GM23338 (cell line): ENCODE measurements around the gene CFAP299. TPM values are rescaled to one million over a fixed set of nuclear protein-coding genes. Genes with fewer than 3 reads are reported as not detected.
A peak's percentile ranks its signal among the peaks of the same experiment; 100 is the strongest.

ENCODE experiments used
- ATAC-seq: fragments of 200-7000 bp; cut with Tn5 transposase; 3 replicates; pipeline ENCODE4 v1.9.1; 2020
- DNase-seq: peaks from one replicate; pipeline ENCODE4 v3.0.0-alpha.2; 2015; ENCODE audit warnings: low spot score
- H2AFZ ChIP-seq: fragments of 200-600 bp; sonication (generic); 2 replicates; pipeline ENCODE4 v1.8.0; 2016; ENCODE audit warnings: antibody characterized with exemption, mild to moderate bottlenecking, moderate library complexity
- H3F3A ChIP-seq: fragments of 200-600 bp; sonication (generic); replicated peaks from 2 replicates; pipeline ENCODE4 v1.8.0; 2017; ENCODE audit warnings: antibody characterized with exemption, mixed run types, low read depth
- H3K27ac ChIP-seq: fragments of 200-600 bp; sonication (generic); 2 replicates; pipeline ENCODE4 v1.6.1; 2016; ENCODE audit warnings: low read depth
- H3K27me3 ChIP-seq: fragments of 200-600 bp; sonication (generic); 2 replicates; pipeline ENCODE4 v1.8.0; 2016; ENCODE audit warnings: mild to moderate bottlenecking, mixed run types, moderate library complexity; ENCODE audit not compliant: insufficient read depth
- H3K36me3 ChIP-seq: fragments of 200-600 bp; sonication (generic); 2 replicates; pipeline ENCODE4 v1.8.0; 2016; ENCODE audit warnings: mild to moderate bottlenecking; ENCODE audit not compliant: insufficient read depth
- H3K4me1 ChIP-seq: fragments of 200-600 bp; sonication (generic); 2 replicates; pipeline ENCODE4 v1.8.0; 2016; ENCODE audit warnings: mild to moderate bottlenecking, moderate library complexity; ENCODE audit not compliant: insufficient read depth
- H3K4me2 ChIP-seq: fragments of 200-600 bp; sonication (generic); 2 replicates; pipeline ENCODE4 v1.7.1; 2017; ENCODE audit warnings: mixed run types
- H3K4me3 ChIP-seq: fragments of 200-600 bp; sonication (generic); 2 replicates; pipeline ENCODE4 v1.6.1; 2016; ENCODE audit warnings: mixed run types
- H3K79me2 ChIP-seq: fragments of 200-600 bp; sonication (generic); replicated peaks from 2 replicates; pipeline ENCODE4 v1.8.0; 2017; ENCODE audit warnings: mild to moderate bottlenecking; ENCODE audit not compliant: insufficient read depth
- H3K9me2 ChIP-seq: fragments of 200-600 bp; sonication (generic); 2 replicates; pipeline ENCODE4 v1.8.0; 2017; ENCODE audit not compliant: insufficient read depth
- H4K20me1 ChIP-seq: fragments of 200-600 bp; sonication (generic); replicated peaks from 2 replicates; pipeline ENCODE4 v1.8.0; 2017; ENCODE audit warnings: mild to moderate bottlenecking; ENCODE audit not compliant: insufficient read depth
- H3K27ac Mint-ChIP-seq: 2 replicates; pipeline ENCODE4 v1.8.0; 2020; ENCODE audit warnings: inconsistent platforms, mild to moderate bottlenecking, moderate library complexity, mixed read lengths
- H3K27me3 Mint-ChIP-seq: 3 replicates; pipeline ENCODE4 v1.8.0; 2022; ENCODE audit warnings: low read depth, mild to moderate bottlenecking, moderate library complexity, mixed read lengths, inconsistent platforms; ENCODE audit not compliant: insufficient read depth, poor library complexity
- H3K36me3 Mint-ChIP-seq: 3 replicates; pipeline ENCODE4 v1.8.0; 2021; ENCODE audit warnings: low read depth, mild to moderate bottlenecking, inconsistent platforms, moderate library complexity, mixed read lengths
- H3K4me1 Mint-ChIP-seq: 3 replicates; pipeline ENCODE4 v1.8.0; 2020; ENCODE audit warnings: mild to moderate bottlenecking, inconsistent platforms, mixed read lengths
- H3K4me3 Mint-ChIP-seq: 3 replicates; pipeline ENCODE4 v1.8.0; 2021; ENCODE audit warnings: moderate library complexity, mild to moderate bottlenecking, inconsistent platforms, mixed read lengths
- H3K9me3 Mint-ChIP-seq: 3 replicates; pipeline ENCODE4 v1.8.0; 2020; ENCODE audit warnings: moderate library complexity, mild to moderate bottlenecking, inconsistent platforms, mixed read lengths
- CREB1 ChIP-seq: fragments of 250-450 bp; sonication (Bioruptor Pico); IDR thresholded peaks from 2 replicates; pipeline ENCODE4 v1.5.0; 2020; ENCODE audit warnings: low read depth, mild to moderate bottlenecking, moderate library complexity
- CTCF ChIP-seq, 2 experiments: fragments of 200-600 bp in 1 of 2; sonication (generic) in 1 of 2; conservative IDR thresholded peaks; 2 replicates each; pipeline versions ENCODE4 v1.5.1 to v1.6.1; 2016 to 2017; ENCODE audit warnings: antibody characterized with exemption in 2 of 2, low read depth in 2 of 2, mild to moderate bottlenecking in 2 of 2, moderate library complexity in 1 of 2
- ETS1 ChIP-seq: IDR thresholded peaks from 2 replicates; pipeline ENCODE4 v1.6.1; 2016; ENCODE audit warnings: antibody characterized with exemption
- EZH2 ChIP-seq: fragments of 200-600 bp; sonication (generic); IDR thresholded peaks from one replicate; pipeline ENCODE4 v1.8.0; 2017; ENCODE audit warnings: antibody characterized with exemption, mild to moderate bottlenecking, low read depth; ENCODE audit not compliant: unreplicated experiment
- EZH2phosphoT487 ChIP-seq: fragments of 200-600 bp; sonication (generic); IDR thresholded peaks from one replicate; pipeline ENCODE4 v1.8.1; 2018; ENCODE audit warnings: antibody characterized with exemption; ENCODE audit not compliant: unreplicated experiment
- JUNB ChIP-seq: IDR thresholded peaks from one replicate; pipeline ENCODE4 v1.6.1; 2016; ENCODE audit warnings: antibody characterized with exemption; ENCODE audit not compliant: unreplicated experiment
- NANOG ChIP-seq: IDR thresholded peaks from 2 replicates; pipeline ENCODE4 v1.6.1; 2016; ENCODE audit warnings: antibody characterized with exemption, borderline replicate concordance
- POLR2AphosphoS5 ChIP-seq: IDR thresholded peaks from 2 replicates; pipeline ENCODE4 v1.6.1; 2016; ENCODE audit warnings: antibody characterized with exemption, low read depth
- STAT1 ChIP-seq: IDR thresholded peaks from one replicate; pipeline ENCODE4 v1.6.1; 2016; ENCODE audit warnings: antibody characterized with exemption; ENCODE audit not compliant: unreplicated experiment
- ZNF114 ChIP-seq: fragments of 250-450 bp; sonication (Bioruptor Pico); IDR thresholded peaks from 2 replicates; pipeline ENCODE4 v1.5.0; 2020; ENCODE audit warnings: mild to moderate bottlenecking, moderate library complexity
- ZNF331 ChIP-seq: fragments of 250-450 bp; sonication (Bioruptor Pico); IDR thresholded peaks from 2 replicates; pipeline ENCODE4 v1.5.0; 2020; ENCODE audit warnings: low read depth, mild to moderate bottlenecking, moderate library complexity
- polyA plus RNA-seq: library from polyadenylated mRNA; unstranded; fragments of >200 nt; fragmentation: Nextera tagmentation; extraction: Ambion mirVana; gene quantifications from 2 replicates; pipeline ENCODE4 v1.2.1, GENCODE V29; 2016
- total RNA-seq: library from RNA; depleted of rRNA; stranded (reverse); fragments of >200 nt; shearing (Covaris generic); gene quantifications from 2 replicates; pipeline ENCODE4 v1.2.3, GENCODE V29; 2014
- TF ChIP-seq, protein P1 (sequence below): IDR thresholded peaks from one replicate; pipeline ENCODE4 v1.6.1; 2018; ENCODE audit warnings: antibody characterized with exemption; ENCODE audit not compliant: unreplicated experiment

The CFAP299 gene
- total and polyA plus RNA-seq, 2 experiments from 2014 or later = not detected

DNA sequence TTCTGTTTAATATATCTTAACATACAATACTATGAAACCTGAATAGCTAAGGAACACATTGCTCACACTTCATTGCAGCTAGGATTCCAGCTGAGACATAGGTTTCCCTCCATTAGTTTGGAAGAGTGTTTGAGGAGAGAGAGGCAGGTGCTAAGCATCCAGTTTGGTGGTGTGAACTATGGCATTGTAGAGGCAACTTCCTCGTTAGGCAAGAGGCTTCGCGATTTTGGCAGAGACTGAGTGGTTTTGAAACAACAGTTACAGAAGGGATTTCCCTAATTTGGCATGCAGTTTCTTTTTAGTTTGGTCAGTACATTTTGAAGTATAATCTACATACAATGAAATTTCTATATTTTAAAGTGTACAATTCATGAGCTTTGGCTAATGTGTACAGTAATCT is 577.9 kb downstream of the CFAP299 start (continued):
- TF ChIP-seq CREB1 (CRISPR knock-in tag) (no peak), ZNF114 (CRISPR knock-in tag) (no peak), ZNF331 (CRISPR knock-in tag) (no peak)

- H3K79me2 ChIP-seq = no peaks in the 10 kb centered on the region
- Mint-ChIP-seq H3K4me1 (peaks cover 2% of the 10 kb centered on the region; the same call in 2 of the 3 replicates), H3K4me3 (no peak overlapping the region), H3K27ac (no peak overlapping the region), H3K36me3 (no peaks in the 10 kb centered on the region), H3K27me3 (no peaks in the 10 kb centered on the region), H3K9me3 (no peaks in the 10 kb centered on the region)
- H3K36me3 ChIP-seq = no peaks in the 10 kb centered on the region
- ATAC-seq = no peak
- no peak overlapping the region for H3K4me2 ChIP-seq
- H3K27ac ChIP-seq = no peak overlapping the region
- no peak for DNase-seq
- H3K27me3 ChIP-seq = no peaks in the 10 kb centered on the region
- 0 out of 2 replicates have a peak overlapping the region, but pooled peaks have one; percentile 23 for H2AFZ ChIP-seq
- H3F3A ChIP-seq = no peaks in the 10 kb centered on the region
- no peaks in the 10 kb centered on the region for H4K20me1 ChIP-seq
- no peaks in the 10 kb centered on the region for H3K4me1 ChIP-seq
- H3K4me3 ChIP-seq = no peak overlapping the region
- TF ChIP-seq EZH2phosphoT487 (no peak), EZH2 (no peak), CREB1 (CRISPR knock-in tag) (no peak), ETS1 (no peak), JUNB (no peak), STAT1 (no peak), POLR2AphosphoS5 (no peak), NANOG (no peak)
- H3K9me2 ChIP-seq = no peaks in the 10 kb centered on the region
Measured at GRCh38 chr4:80916770-80917169, 581.2 kb downstream of the CFAP299 start.

- Histone ChIP-seq H3K9me2 (no peaks in the 10 kb centered on the region), H3F3A (no peaks in the 10 kb centered on the region), H3K27ac (no peak overlapping the region), H3K4me3 (no peak overlapping the region), H3K79me2 (no peaks in the 10 kb centered on the region), H3K4me1 (no peaks in the 10 kb centered on the region), H2AFZ (no peak overlapping the region), H4K20me1 (no peaks in the 10 kb centered on the region), H3K36me3 (no peaks in the 10 kb centered on the region), H3K4me2 (no peak overlapping the region), H3K27me3 (no peaks in the 10 kb centered on the region)
- Mint-ChIP-seq H3K27me3 (no peaks in the 10 kb centered on the region), H3K36me3 (no peaks in the 10 kb centered on the region), H3K4me1 (peaks cover 3% of the 10 kb centered on the region), H3K4me3 (no peak overlapping the region), H3K27ac (no peak overlapping the region), H3K9me3 (no peaks in the 10 kb centered on the region)
- DNase-seq (no peak), ATAC-seq (no peak)
- TF ChIP-seq EZH2 (no peak), ZNF331 (CRISPR knock-in tag) (no peak), CTCF (conservative IDR thresholded peaks at IDR 0.05; ENCODE audit: low read depth in 2 of 2) (no peak), CREB1 (CRISPR knock-in tag) (no peak), ZNF114 (CRISPR knock-in tag) (no peak), ETS1 (no peak), JUNB (no peak), EZH2phosphoT487 (no peak), NANOG (no peak), POLR2AphosphoS5 (no peak)
- TF ChIP-seq, protein P1, sequence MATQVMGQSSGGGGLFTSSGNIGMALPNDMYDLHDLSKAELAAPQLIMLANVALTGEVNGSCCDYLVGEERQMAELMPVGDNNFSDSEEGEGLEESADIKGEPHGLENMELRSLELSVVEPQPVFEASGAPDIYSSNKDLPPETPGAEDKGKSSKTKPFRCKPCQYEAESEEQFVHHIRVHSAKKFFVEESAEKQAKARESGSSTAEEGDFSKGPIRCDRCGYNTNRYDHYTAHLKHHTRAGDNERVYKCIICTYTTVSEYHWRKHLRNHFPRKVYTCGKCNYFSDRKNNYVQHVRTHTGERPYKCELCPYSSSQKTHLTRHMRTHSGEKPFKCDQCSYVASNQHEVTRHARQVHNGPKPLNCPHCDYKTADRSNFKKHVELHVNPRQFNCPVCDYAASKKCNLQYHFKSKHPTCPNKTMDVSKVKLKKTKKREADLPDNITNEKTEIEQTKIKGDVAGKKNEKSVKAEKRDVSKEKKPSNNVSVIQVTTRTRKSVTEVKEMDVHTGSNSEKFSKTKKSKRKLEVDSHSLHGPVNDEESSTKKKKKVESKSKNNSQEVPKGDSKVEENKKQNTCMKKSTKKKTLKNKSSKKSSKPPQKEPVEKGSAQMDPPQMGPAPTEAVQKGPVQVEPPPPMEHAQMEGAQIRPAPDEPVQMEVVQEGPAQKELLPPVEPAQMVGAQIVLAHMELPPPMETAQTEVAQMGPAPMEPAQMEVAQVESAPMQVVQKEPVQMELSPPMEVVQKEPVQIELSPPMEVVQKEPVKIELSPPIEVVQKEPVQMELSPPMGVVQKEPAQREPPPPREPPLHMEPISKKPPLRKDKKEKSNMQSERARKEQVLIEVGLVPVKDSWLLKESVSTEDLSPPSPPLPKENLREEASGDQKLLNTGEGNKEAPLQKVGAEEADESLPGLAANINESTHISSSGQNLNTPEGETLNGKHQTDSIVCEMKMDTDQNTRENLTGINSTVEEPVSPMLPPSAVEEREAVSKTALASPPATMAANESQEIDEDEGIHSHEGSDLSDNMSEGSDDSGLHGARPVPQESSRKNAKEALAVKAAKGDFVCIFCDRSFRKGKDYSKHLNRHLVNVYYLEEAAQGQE = no peak
Measured at GRCh38 chr4:80918004-80918403, 582.5 kb downstream of the CFAP299 start.
